Measurements from ENCODE around the gene RHOC.

RHOC gene

GRCh38 chr1:112714313-112715263 lies 7.7 kb upstream of the RHOC start (continued):
- TF ChIP-seq, protein P1, sequence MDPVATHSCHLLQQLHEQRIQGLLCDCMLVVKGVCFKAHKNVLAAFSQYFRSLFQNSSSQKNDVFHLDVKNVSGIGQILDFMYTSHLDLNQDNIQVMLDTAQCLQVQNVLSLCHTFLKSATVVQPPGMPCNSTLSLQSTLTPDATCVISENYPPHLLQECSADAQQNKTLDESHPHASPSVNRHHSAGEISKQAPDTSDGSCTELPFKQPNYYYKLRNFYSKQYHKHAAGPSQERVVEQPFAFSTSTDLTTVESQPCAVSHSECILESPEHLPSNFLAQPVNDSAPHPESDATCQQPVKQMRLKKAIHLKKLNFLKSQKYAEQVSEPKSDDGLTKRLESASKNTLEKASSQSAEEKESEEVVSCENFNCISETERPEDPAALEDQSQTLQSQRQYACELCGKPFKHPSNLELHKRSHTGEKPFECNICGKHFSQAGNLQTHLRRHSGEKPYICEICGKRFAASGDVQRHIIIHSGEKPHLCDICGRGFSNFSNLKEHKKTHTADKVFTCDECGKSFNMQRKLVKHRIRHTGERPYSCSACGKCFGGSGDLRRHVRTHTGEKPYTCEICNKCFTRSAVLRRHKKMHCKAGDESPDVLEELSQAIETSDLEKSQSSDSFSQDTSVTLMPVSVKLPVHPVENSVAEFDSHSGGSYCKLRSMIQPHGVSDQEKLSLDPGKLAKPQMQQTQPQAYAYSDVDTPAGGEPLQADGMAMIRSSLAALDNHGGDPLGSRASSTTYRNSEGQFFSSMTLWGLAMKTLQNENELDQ (tag by site-specific recombination; IDR thresholded peaks at IDR 0.05; ENCODE audit: low read depth), result no peak
- TF ChIP-seq ZNF518A (tag by site-specific recombination; conservative IDR thresholded peaks at IDR 0.05; ENCODE audit: low read depth) (no peak), ZNF488 (tag by site-specific recombination; IDR thresholded peaks at IDR 0.05) (no peak), PRDM1 (tag by site-specific recombination; IDR thresholded peaks at IDR 0.05) (no peak), ZNF302 (tag by site-specific recombination; IDR thresholded peaks at IDR 0.05; ENCODE audit: low read depth) (no peak), ZNF223 (tag by site-specific recombination; IDR thresholded peaks at IDR 0.05) (peak; percentile 75), ZNF138 (tag by site-specific recombination; IDR thresholded peaks at IDR 0.05; ENCODE audit: borderline replicate concordance) (no peak), ZNF341 (tag by site-specific recombination; IDR thresholded peaks at IDR 0.05; ENCODE audit: low read depth) (peak; percentile 76), KLF16 (tag by site-specific recombination; IDR thresholded peaks at IDR 0.05) (no peak), ZNF677 (tag by site-specific recombination; IDR thresholded peaks at IDR 0.05) (no peak), ZNF558 (tag by site-specific recombination; IDR thresholded peaks at IDR 0.05) (no peak), ZNF561 (tag by site-specific recombination; IDR thresholded peaks at IDR 0.05; ENCODE audit: borderline replicate concordance) (no peak), KLF10 (tag by site-specific recombination; IDR thresholded peaks at IDR 0.05) (no peak), ZFP69B (tag by site-specific recombination; IDR thresholded peaks at IDR 0.05) (no peak), BCL11A (tag by site-specific recombination; IDR thresholded peaks at IDR 0.05; ENCODE audit: low read depth) (no peak), ZNF600 (tag by site-specific recombination; IDR thresholded peaks at IDR 0.05) (peak; percentile 67), ZNF211 (tag by site-specific recombination; IDR thresholded peaks at IDR 0.05; ENCODE audit: low read depth) (no peak), ZSCAN5A (tag by site-specific recombination; IDR thresholded peaks at IDR 0.05) (no peak; the same call in 1 of the 2 replicates), ZNF10 (tag by site-specific recombination; IDR thresholded peaks at IDR 0.05) (no peak), ZNF184 (tag by site-specific recombination; IDR thresholded peaks at IDR 0.05) (no peak)
- TF ChIP-seq, protein P2, sequence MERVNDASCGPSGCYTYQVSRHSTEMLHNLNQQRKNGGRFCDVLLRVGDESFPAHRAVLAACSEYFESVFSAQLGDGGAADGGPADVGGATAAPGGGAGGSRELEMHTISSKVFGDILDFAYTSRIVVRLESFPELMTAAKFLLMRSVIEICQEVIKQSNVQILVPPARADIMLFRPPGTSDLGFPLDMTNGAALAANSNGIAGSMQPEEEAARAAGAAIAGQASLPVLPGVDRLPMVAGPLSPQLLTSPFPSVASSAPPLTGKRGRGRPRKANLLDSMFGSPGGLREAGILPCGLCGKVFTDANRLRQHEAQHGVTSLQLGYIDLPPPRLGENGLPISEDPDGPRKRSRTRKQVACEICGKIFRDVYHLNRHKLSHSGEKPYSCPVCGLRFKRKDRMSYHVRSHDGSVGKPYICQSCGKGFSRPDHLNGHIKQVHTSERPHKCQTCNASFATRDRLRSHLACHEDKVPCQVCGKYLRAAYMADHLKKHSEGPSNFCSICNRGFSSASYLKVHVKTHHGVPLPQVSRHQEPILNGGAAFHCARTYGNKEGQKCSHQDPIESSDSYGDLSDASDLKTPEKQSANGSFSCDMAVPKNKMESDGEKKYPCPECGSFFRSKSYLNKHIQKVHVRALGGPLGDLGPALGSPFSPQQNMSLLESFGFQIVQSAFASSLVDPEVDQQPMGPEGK (tag by site-specific recombination; IDR thresholded peaks at IDR 0.05), result peak; percentile 47
- TF ChIP-seq, protein P3, sequence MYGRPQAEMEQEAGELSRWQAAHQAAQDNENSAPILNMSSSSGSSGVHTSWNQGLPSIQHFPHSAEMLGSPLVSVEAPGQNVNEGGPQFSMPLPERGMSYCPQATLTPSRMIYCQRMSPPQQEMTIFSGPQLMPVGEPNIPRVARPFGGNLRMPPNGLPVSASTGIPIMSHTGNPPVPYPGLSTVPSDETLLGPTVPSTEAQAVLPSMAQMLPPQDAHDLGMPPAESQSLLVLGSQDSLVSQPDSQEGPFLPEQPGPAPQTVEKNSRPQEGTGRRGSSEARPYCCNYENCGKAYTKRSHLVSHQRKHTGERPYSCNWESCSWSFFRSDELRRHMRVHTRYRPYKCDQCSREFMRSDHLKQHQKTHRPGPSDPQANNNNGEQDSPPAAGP (tag by site-specific recombination; IDR thresholded peaks at IDR 0.05), result no peak
- TF ChIP-seq, protein P4, sequence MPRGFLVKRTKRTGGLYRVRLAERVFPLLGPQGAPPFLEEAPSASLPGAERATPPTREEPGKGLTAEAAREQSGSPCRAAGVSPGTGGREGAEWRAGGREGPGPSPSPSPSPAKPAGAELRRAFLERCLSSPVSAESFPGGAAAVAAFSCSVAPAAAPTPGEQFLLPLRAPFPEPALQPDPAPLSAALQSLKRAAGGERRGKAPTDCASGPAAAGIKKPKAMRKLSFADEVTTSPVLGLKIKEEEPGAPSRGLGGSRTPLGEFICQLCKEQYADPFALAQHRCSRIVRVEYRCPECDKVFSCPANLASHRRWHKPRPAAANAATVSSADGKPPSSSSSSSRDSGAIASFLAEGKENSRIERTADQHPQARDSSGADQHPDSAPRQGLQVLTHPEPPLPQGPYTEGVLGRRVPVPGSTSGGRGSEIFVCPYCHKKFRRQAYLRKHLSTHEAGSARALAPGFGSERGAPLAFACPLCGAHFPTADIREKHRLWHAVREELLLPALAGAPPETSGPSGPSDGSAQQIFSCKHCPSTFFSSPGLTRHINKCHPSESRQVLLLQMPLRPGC (tag by site-specific recombination; IDR thresholded peaks at IDR 0.05), result no peak

All from HEK293 (cell line).